Fibroblast of skin of right quadriceps (primary cell): ENCODE data around the gene GRM3.

Source experiments
- DNase-seq: peaks from one replicate; pipeline ENCODE4 v3.0.0-alpha.2; 2013

GRM3 gene

GRCh38 chr7:86790383-86790782, 146.7 kb downstream of the GRM3 start:
- DNase-seq: no peak

- no peak for DNase-seq
Measured at GRCh38 chr7:86792260-86792659, 148.6 kb downstream of the GRM3 start.

GRCh38 chr7:86793136-86793535, 149.4 kb downstream of the GRM3 start:
- DNase-seq: no peak

DNA sequence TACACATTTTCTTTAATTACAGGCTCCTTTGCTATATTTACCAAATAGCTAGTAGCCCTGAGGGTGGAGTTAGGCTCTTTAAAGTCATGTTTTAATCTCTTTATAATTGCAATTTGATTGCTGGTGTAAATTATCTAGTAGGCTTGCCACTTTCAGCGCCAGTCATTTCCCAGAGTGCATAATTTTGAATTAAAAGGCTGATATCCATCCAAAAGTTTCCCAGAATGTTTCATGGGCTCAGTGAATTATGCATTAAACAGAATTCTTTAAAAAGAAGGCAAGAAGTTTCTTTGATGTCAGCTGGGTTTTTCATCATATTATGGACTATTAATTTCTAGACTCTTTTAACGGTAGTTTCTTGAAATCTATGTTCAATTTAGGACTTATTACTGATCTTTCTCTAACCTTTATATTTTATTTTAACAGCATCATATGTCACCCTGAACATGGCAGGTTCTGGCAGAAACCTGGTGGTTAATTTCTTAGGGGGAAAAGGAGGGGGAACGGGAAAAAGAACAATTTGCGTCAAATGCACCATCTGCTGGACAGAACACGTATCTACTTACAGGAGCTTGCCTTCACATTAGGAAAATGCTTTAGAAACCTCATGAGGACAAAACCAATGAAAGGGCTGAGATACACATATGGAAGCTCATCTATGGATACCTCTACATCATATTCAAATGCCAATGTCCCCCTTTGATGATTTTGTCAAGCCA, 171.1 kb downstream of the GRM3 start:
- no peak for DNase-seq

DNA sequence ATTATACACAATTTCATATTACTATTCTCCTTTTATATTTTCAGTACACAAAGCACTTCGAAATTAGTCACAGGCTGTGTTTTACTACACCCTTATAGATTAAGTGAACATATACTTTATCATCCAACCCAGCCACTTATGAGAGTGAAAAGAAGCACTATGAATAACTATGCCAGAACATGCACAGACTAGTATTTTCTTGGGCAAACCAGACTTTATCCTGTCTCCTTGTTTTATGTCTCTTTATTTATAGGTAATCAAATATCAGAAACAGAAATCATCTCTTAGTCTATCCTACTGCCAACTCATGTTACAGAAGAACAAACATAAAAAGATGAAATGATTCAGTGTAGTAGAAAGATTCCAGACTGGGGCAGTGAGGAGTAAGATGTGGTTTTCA, 171.8 kb downstream of the GRM3 start:
- no peak for DNase-seq

DNA sequence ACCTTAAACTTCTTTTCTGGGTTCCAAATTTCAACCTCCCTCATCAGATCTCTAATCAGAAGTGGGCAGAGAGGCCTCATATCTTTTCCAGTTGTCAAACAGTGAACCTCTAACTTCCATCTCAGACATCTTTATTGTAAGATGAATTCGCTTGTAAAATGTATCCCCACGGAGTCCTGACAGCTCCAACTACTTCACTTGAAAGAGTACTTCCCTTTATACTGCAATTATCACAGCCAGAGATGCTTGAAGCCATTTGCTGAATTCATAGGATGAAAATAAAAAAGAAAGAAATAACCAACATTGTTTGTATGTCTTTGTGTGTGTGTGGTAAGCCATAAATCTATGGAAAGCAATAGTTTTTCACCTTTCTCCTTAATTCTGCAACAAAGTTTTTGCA, 175.2 kb downstream of the GRM3 start:
- no peak for DNase-seq

DNA sequence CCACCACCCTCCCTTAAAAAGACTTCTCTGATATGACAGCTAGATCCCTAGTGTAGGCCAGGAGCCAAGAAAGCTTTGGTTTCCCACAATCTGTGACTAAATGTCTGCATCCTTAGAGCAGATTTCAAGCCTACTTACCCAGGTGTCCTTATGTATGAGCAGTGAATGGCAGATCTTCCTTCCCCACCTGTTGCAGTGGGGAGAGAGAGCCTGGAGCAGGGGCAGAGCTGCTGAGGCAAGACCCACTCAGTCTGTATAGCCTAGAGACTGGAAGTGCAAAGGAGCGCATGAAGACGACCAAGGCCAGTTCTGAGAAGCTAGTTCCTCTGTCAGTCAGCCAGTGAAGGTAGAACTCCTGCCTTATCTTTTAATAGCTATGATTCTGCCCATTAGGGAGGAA, 180.1 kb downstream of the GRM3 start:
- no peak for DNase-seq

DNA sequence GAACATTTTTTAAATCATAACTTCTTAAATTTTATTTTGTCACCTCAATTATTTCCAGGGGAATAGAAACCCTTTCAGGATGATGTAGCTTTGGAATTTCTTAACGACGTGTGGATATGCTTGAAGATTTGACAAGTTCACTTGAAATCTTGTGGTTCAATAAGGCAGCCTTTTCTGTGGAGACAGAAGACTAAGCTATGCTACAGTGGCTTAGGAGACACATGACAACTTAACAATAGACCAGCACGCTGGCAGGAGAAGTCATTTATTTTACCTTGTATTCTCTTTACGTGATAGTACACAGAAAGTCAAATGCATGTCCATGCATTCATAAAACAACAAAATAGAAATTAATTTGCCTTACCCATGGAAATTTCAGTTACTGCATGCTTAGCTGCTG, 181.6 kb downstream of the GRM3 start:
- DNase-seq: no peak

DNA sequence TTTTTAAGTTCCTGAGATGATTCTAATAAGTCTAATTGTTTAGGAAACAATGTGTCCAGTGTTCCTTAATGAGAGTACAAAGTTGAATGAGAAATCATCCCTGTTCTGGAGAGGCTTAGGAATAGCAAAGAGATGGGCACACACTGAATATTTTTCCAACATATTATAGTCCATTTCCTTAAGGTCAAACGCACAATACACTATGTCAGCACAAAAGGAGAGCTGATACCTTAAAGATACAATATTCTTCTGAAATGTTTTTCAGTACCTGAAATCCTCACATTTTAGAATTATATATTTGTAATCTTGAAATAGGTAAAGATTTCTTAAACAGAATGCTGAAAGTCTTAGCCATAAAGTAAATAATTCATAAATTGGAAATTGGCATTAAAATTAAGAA, 183.2 kb downstream of the GRM3 start:
- no peak for DNase-seq

DNA sequence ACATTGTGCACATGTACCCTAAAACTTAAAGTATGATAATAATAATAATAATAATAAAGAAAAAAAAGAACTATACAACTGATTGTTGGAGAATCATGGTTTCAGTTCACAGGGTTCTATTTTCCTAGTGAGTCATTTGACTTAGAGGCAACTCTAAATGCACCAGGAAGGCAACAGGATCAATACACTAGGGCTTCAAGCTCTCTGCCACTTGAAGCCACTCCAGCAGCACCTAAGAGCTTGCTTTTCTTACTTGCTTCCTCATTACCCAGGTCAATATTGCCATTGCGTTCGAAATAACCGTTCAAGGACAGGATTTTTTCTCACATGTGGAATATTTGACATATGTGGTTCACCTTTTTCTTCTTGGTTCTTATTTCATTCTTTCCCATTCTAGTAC, 189.7 kb downstream of the GRM3 start:
- DNase-seq: no peak

DNA sequence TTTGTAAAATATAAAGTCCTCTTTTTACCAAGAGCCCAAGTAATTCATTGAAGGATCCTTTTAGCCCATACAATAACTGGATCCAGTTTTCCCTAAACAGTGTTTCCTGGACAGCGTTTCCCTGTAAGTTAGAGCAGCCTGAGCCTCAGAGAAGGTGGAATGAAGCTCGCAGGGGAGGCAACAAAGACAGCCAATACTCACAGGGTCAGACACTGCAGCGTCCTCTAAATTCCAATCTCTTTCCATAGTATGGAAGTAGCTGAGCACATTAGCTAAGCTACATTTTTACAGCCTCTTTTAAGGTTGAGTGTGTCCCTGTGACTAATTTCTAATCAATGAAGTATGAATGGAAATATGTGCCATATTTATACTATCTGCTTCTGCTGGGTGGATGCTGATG, 193.5 kb downstream of the GRM3 start:
- no peak for DNase-seq

GRCh38 chr7:86844608-86845007, 200.9 kb downstream of the GRM3 start:
- no peak for DNase-seq

DNA sequence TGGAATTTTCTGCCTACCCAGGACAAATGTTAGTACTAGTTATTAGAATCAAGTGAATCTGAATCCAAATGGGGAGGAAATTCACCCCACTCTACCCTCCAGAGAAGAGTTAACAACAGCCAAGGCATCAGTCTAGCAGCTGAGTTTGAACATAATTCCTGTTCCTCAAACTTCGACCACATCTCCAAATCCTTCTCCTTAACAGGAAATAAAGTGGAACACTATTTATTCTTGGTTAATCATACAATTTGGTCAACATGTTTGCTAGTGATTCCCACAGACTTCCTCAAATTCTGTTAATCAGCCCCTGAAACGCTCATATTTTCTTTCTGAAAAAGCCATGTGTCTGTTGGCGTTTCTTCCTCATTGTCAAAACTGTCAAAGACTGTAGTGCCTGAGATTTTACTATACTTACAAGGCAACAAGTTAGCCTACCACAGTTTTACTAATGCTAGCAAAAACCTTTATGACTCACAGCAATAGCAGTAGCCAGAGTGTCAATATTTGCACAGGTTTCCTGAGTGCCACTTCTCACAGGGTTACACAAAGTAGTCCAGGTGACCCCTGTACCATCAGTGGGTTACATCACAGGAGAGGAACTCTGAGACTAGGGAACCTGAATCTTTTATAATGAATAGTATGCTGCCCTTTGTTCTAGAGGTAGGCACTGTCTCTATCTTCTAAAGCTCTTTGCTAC, 202.9 kb downstream of the GRM3 start:
- no peak for DNase-seq

DNA sequence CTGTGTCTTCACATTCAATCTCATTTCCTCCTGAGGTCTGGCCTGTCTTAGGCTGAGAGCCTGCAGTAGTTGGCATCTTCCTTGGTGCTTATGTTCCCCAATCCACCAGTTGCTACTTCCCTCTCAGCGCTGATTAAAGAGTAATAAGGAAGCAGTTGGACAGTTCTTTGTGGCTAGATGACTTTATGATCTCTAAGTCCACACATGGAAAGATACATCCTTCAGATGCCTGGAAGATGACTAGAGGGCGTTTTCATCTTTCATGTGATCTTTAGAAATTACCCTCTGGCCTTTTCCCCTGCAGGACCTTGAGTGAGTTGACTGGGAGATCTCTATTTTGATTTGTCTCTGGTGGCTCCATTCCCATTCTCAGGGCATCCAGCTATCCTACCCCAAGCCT, 204.5 kb downstream of the GRM3 start:
- no peak for DNase-seq

- DNase-seq: no peak
Measured at GRCh38 chr7:86851566-86851965, 207.9 kb downstream of the GRM3 start.

GRCh38 chr7:86863452-86863851, 219.7 kb downstream of the GRM3 start:
- no peak for DNase-seq

GRCh38 chr7:86867163-86867762, 223.6 kb downstream of the GRM3 start:
- no peak for DNase-seq

GRCh38 chr7:86876146-86876545, 232.4 kb downstream of the GRM3 start:
- no peak for DNase-seq

DNA sequence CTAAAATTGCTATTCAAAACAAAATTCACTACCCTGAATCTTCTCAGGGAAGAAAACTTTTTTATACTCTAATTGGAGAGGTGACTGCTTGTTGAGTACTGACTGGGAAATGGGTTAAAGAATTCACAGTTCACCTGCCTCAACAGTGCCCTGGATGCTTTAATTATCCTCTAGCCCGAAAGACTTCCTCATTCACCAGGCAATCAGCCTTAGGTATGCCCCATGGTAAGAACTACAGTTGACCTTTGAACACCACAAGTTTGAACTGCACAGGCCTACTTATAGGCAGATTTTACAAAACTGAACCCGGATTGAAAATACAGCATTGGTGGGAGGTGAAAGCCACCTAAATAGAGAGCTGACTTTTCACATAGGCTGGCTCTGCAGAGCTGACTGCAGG, 240.4 kb downstream of the GRM3 start:
- DNase-seq: no peak

DNA sequence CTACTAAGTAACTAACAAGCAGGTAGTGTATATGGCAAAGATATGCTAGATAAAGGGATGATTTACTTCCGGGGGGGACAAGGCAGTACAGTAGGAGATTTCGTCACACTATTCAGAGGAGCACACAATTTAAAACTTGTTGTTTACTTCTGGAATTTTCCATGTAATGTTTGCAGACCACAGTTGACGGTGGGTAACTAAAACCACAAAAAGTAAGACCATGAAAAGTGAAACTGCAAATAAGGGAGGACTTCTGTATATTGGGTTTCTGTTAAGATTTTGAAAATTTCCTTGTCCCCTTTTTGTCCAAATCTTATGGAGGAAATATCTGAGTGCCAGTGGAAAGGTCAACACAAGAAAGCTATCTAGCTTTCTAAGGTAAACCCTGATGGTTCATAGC, 245.8 kb downstream of the GRM3 start:
- no peak for DNase-seq

DNA sequence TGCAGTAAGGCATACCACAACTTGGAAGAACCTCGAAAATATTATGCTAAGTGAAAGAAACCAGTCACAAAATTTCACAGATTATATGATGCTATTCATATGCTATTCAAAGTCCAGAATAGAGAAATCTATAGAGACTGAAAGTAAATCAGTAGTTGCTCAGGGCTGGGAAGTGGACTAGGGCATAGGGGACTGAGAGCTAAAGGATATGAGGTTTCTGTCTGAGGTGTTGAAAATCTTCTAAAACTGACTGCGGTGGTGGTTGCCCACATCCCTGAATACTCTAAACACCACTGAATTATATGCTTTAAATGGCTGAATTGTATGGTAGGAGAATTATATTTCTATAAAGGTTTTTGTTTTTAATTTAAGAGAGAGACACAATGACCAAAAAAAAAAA, 254.5 kb downstream of the GRM3 start:
- DNase-seq: no peak

DNA sequence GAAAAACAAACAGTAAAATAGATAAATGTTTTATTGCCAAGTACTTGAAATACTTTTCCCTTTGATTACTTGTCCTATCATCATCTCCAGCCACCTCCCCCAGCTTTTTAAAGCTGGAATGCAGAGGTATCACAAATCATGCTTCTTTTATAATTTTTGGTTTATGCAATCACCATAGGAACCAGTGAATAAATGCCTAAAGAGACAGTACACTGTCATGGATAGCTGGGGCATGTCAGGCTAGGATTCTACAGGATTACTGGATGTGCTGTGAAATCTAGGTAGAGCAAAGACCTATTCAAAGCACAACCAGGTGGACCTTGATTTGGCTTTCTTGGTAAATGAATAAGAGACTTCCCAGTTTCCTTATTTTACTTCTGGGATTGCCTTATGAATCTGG, 257.2 kb downstream of the GRM3 start:
- DNase-seq: no peak

- peak; percentile 13 for DNase-seq
Measured at GRCh38 chr7:86904949-86905834, 261.5 kb downstream of the GRM3 start.
